HG02623 (cell line): ENCODE data around the gene TEX26.

Experiments used
- ATAC-seq: cut with Tn5 transposase; IDR thresholded peaks from one replicate; pipeline ENCODE4 v1.9.1; 2021; ENCODE audit warnings: moderate library complexity; ENCODE audit not compliant: unreplicated experiment

Gene TEX26

GRCh38 chr13:30932481-30933353 is at the start of gene TEX26:
Gene TEX26, plus strand, starts transcription at chr13:30932656. Its CDS starts 60 bp downstream, at chr13:30932716.
- ATAC-seq: no peak

- no peak for ATAC-seq
Measured at GRCh38 chr13:30882996-30883766, 49.3 kb upstream of the TEX26 start.

GRCh38 chr13:30884543-30884942 is 47.9 kb upstream of the TEX26 start:
- ATAC-seq: no peak

GRCh38 chr13:30889196-30889690 is 43.2 kb upstream of the TEX26 start:
- ATAC-seq: no peak

GRCh38 chr13:30892966-30893365 is 39.5 kb upstream of the TEX26 start:
- no peak for ATAC-seq

GRCh38 chr13:30895773-30896172 is 36.7 kb upstream of the TEX26 start:
- no peak for ATAC-seq

- no peak for ATAC-seq
Measured at GRCh38 chr13:30898070-30898469, 34.4 kb upstream of the TEX26 start.

GRCh38 chr13:30898678-30899241 is 33.7 kb upstream of the TEX26 start:
- ATAC-seq: no peak

GRCh38 chr13:30900436-30900835 is 32.0 kb upstream of the TEX26 start:
- no peak for ATAC-seq

- ATAC-seq: no peak
Measured at GRCh38 chr13:30900952-30901749, 31.3 kb upstream of the TEX26 start.

- no peak for ATAC-seq
Measured at GRCh38 chr13:30904043-30904442, 28.4 kb upstream of the TEX26 start.

- ATAC-seq: no peak
Measured at GRCh38 chr13:30905932-30906383, 26.5 kb upstream of the TEX26 start, which contains the start of gene MEDAG. Gene MEDAG, plus strand, starts transcription at chr13:30906271. Its CDS starts 245 bp downstream, at chr13:30906516.

GRCh38 chr13:30906411-30907051 is 25.9 kb upstream of the TEX26 start:
- ATAC-seq: no peak

GRCh38 chr13:30907121-30907861 is 25.2 kb upstream of the TEX26 start:
- no peak for ATAC-seq

- no peak for ATAC-seq
Measured at GRCh38 chr13:30908416-30908980, 24.0 kb upstream of the TEX26 start.

- ATAC-seq: no peak
Measured at GRCh38 chr13:30910676-30911075, 21.8 kb upstream of the TEX26 start.

- no peak for ATAC-seq
Measured at GRCh38 chr13:30915691-30916541, 16.5 kb upstream of the TEX26 start.

GRCh38 chr13:30916991-30917390 is 15.5 kb upstream of the TEX26 start:
- ATAC-seq: no peak
